ENCODE measurements around the gene COLQ.
A peak's percentile ranks its signal among the peaks of the same experiment; 100 is the strongest.

Gene COLQ

GRCh38 chr3:15558581-15558980 is 37.1 kb upstream of the COLQ start:
- no peak for ATAC-seq
- TF ChIP-seq CREB5 (CRISPR knock-in tag; IDR thresholded peaks at IDR 0.05; ENCODE audit: low read depth) (no peak), RARB (CRISPR knock-in tag; IDR thresholded peaks at IDR 0.05) (no peak), TOX (CRISPR knock-in tag; IDR thresholded peaks at IDR 0.05; ENCODE audit: borderline replicate concordance) (no peak), SNAI2 (CRISPR knock-in tag; IDR thresholded peaks at IDR 0.05) (no peak), ISL1 (CRISPR knock-in tag; IDR thresholded peaks at IDR 0.05) (no peak), ZNF8 (CRISPR knock-in tag; IDR thresholded peaks at IDR 0.05) (no peak), PPARA (CRISPR knock-in tag; IDR thresholded peaks at IDR 0.05; ENCODE audit: borderline replicate concordance) (no peak), ZFP3 (CRISPR knock-in tag; IDR thresholded peaks at IDR 0.05) (no peak), ZFP30 (CRISPR knock-in tag; IDR thresholded peaks at IDR 0.05) (no peak), PATZ1 (CRISPR knock-in tag; IDR thresholded peaks at IDR 0.05; ENCODE audit: borderline replicate concordance) (no peak), CSRNP3 (CRISPR knock-in tag; IDR thresholded peaks at IDR 0.05) (no peak), CSDC2 (CRISPR knock-in tag; IDR thresholded peaks at IDR 0.05) (no peak)

DNA sequence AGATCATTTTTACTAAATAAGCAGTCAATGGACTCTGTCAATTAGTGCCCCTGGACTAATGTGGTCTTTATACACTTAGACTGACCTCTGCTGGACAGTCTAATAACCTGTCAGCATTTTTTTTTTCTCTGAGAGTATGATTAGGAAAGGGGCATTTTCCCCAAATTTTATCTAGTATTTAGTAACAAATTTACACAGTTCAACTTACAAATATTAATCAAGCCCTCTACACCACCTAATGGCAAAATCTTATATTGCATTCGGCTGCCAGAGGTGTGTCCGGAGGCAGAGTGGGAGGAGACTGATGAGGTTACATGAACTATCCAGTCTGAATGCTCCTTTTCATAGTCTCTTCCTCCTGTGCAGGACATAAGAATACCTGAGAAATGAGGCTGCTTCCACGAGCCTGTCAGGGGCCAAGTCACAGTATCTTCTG is 36.0 kb upstream of the COLQ start:
- ATAC-seq = peak; percentile 99
- no peak for TF ChIP-seq TCF4 (CRISPR knock-in tag; IDR thresholded peaks at IDR 0.05; ENCODE audit: borderline replicate concordance)
- no peak for TF ChIP-seq GLIS3 (CRISPR knock-in tag; IDR thresholded peaks at IDR 0.05)
- TF ChIP-seq SNAI2 (CRISPR knock-in tag; IDR thresholded peaks at IDR 0.05) = no peak
- TF ChIP-seq ZFP3 (CRISPR knock-in tag; IDR thresholded peaks at IDR 0.05) = no peak
- TF ChIP-seq BACH2 (CRISPR knock-in tag; IDR thresholded peaks at IDR 0.05; ENCODE audit: borderline replicate concordance) = no peak
- no peak for TF ChIP-seq RARB (CRISPR knock-in tag; IDR thresholded peaks at IDR 0.05)
- TF ChIP-seq ZNF70 (CRISPR knock-in tag; IDR thresholded peaks at IDR 0.05) = no peak
- TF ChIP-seq ESRRG (CRISPR knock-in tag; IDR thresholded peaks at IDR 0.05) = no peak
- TF ChIP-seq ARNTL (CRISPR knock-in tag; IDR thresholded peaks at IDR 0.05; ENCODE audit: borderline replicate concordance, low read depth) = no peak
- no peak for TF ChIP-seq CREB5 (CRISPR knock-in tag; IDR thresholded peaks at IDR 0.05; ENCODE audit: low read depth)
- TF ChIP-seq ISL1 (CRISPR knock-in tag; IDR thresholded peaks at IDR 0.05) = no peak
- no peak for TF ChIP-seq ZNF8 (CRISPR knock-in tag; IDR thresholded peaks at IDR 0.05)
- TF ChIP-seq CSRNP3 (CRISPR knock-in tag; IDR thresholded peaks at IDR 0.05) = no peak
- TF ChIP-seq ZNF565 (CRISPR knock-in tag; conservative IDR thresholded peaks at IDR 0.05; ENCODE audit: low read depth) = no peak
- TF ChIP-seq OSR1 (CRISPR knock-in tag; IDR thresholded peaks at IDR 0.05) = no peak
- TF ChIP-seq CSDC2 (CRISPR knock-in tag; IDR thresholded peaks at IDR 0.05) = no peak
- TF ChIP-seq PPARA (CRISPR knock-in tag; IDR thresholded peaks at IDR 0.05; ENCODE audit: borderline replicate concordance) = no peak
- TF ChIP-seq ZFP30 (CRISPR knock-in tag; IDR thresholded peaks at IDR 0.05) = no peak

DNA sequence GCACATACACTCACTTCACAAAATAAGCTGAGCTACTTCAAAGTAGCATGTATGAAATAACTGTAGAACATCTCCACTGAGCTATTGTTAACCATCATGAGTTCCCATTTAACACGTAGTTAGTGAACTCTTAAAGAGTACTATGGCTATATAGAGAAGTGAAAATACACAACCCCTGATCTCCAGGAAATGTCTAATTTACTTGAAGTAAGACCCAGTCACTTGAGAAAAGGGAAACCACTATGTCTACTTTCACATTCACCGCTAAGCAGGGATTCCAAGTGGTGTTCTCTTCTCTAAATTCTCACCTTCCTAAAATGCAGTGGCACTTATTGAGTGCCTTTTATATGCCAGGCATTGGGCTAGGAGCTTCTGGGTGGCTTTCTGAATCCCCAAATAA is 35.0 kb upstream of the COLQ start:
- no peak for ATAC-seq
- TF ChIP-seq TOX (CRISPR knock-in tag; IDR thresholded peaks at IDR 0.05; ENCODE audit: borderline replicate concordance) = no peak
- no peak for TF ChIP-seq ZFP30 (CRISPR knock-in tag; IDR thresholded peaks at IDR 0.05)
- TF ChIP-seq PATZ1 (CRISPR knock-in tag; IDR thresholded peaks at IDR 0.05; ENCODE audit: borderline replicate concordance) = no peak
- TF ChIP-seq PPARA (CRISPR knock-in tag; IDR thresholded peaks at IDR 0.05; ENCODE audit: borderline replicate concordance) = no peak
- no peak for TF ChIP-seq CSDC2 (CRISPR knock-in tag; IDR thresholded peaks at IDR 0.05)
- TF ChIP-seq CSRNP3 (CRISPR knock-in tag; IDR thresholded peaks at IDR 0.05) = no peak
- no peak for TF ChIP-seq TCF4 (CRISPR knock-in tag; IDR thresholded peaks at IDR 0.05; ENCODE audit: borderline replicate concordance)
- no peak for TF ChIP-seq TSHZ2 (CRISPR knock-in tag; IDR thresholded peaks at IDR 0.05)
- TF ChIP-seq ZNF565 (CRISPR knock-in tag; conservative IDR thresholded peaks at IDR 0.05; ENCODE audit: low read depth) = no peak
- no peak for TF ChIP-seq BACH2 (CRISPR knock-in tag; IDR thresholded peaks at IDR 0.05; ENCODE audit: borderline replicate concordance)
- no peak for TF ChIP-seq ZNF8 (CRISPR knock-in tag; IDR thresholded peaks at IDR 0.05)
- no peak for TF ChIP-seq ZNF70 (CRISPR knock-in tag; IDR thresholded peaks at IDR 0.05)
